ENCODE measurements around the gene NDRG2.

NDRG2 gene

DNA sequence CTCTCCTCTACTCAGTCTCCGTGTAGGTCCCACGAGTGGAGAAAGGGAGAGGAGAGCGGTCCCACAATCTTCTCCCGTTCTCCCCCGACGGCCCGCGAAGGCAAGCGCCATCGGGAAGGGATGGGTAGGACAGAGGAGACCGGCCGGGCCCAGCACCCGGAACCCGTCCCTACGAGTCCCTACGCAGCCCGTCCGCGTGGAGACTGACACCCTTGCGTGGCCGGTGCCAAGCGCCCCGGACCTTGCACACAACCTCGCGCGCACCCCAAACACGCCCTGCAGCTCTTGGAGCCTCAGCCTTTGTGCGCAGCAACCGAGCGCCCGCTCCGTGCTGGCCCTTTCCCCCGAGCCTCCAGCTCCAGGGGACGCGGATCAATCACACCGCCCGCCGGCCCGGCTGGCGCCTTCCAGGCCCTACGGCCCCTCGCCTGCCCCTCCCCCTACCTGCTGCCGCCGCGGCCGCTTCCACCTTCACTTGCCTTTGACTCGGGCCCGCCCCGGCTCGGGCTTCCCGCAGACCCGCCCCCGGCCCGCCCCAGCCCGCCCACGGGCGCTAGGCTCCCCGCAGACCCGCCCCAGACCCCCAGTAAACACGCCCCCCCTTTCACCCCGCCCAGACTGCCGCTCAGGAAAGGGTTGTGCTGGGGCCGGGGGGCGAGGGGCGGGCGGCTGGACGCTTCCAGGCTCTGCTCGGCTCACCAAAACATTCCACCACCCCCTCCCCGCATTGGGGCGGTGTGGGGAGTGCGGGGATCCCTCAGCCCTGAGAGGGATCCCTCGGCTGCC is at the start of gene NDRG2:
NDRG2 (minus strand) TSS at position 477 of the 786 bp plus-strand sequence. CDS start 1,746 bp downstream, outside the sequence.
- DNase-seq, result peak; percentile 69

GRCh38 chr14:21073921-21074320 is 49.1 kb upstream of the NDRG2 start:
- DNase-seq, result no peak

- DNase-seq, result no peak
Measured at GRCh38 chr14:21072781-21073339, 48.0 kb upstream of the NDRG2 start.

DNA sequence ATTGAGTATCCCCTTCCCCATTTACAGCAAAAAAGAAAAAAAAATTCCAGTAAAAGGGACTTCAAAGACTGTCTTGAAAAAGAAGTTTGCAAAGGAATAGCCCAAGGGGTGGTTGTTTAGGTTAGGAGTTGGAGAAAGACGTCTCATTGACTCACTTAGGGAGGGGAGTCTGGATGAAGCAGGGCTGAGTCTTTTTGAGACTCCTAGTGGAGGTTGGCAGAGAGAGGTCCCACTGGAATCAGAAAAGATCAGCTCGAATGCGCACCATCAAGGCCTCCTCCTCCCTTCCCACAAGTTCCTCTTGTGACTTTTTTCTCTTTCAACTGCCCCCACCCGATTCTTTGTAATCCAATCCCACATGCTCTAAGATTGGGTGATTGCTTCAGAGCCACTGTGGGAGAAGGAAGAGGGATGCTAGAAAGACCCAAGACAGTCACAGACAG is 47.2 kb upstream of the NDRG2 start:
- no peak for DNase-seq

DNA sequence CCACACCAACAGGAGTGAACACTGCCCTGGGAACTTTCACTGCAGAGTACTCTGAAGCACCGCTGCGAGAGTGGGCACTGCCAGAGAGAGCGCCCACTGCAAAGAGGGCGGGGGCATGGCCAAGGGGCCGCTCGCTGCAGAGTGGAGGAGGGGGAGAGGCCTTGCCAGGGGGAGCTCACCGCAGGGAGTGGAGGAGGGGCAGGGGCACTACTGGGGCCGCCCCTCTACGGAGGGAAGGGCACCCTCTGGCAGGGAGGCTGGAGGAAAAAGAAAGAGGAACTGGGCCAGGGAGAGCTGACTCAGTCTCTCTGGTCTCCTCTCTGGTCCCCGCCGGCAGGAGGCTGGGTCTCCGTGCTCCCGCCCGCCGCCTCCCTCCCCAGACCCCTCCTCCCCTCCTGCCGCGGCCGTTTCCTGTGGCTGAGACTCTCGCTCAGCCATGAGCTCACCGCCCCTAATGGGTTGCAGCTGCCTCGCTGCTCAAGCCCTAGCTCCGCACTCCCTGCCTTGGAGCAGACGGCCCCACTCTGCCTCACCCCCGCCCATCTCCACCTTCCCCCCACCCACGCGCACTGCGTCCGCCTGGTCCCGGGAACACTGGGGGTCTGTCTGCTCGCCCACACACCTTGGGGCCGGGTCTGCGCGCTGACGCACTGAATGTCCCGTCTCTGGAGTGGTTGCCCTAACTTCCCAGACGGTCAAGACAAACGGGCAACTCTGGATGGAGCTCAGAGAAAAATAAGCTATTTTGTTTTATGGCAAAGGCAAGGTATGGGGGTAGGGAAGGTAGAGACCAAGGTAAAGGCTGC is 46.6 kb upstream of the NDRG2 start:
- peak; percentile 84 for DNase-seq

DNA sequence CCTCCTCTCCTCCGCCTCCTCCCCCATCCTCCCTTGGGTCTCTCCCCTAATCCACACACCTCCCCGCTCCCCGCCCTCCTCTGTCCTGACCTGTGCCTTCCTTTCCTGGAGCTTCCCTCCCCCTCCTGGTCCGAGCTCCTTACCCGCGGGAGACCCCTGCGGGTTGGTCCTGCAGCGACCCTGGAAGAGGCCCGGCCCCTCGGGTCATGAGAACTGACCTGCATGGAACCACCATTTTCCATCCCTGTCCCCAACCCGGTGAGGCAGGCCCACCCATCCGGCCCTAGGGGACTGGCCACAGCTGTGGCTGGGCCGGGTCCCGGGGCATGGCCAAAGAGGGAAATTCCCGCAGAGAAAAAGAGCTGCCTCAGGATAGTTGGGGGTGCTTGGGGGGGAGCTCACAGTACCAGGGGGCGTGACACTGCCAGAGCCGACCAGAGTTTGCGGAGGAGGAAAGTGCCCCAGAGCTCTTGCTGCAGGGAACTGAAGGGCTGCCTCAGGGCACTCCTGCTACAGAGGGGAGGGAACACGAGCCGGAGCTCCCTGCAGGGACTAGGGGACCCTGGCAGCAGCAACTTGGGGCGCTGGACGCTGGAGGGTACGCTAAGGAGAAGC is 45.9 kb upstream of the NDRG2 start:
- peak; percentile 56 for DNase-seq

- peak; percentile 46 for DNase-seq
Measured at GRCh38 chr14:21070083-21070609, 45.3 kb upstream of the NDRG2 start, which contains the start of gene ARHGEF40. ARHGEF40 (plus strand) TSS chr14:21070304; CDS start chr14:21070397, 93 bp downstream.

DNA sequence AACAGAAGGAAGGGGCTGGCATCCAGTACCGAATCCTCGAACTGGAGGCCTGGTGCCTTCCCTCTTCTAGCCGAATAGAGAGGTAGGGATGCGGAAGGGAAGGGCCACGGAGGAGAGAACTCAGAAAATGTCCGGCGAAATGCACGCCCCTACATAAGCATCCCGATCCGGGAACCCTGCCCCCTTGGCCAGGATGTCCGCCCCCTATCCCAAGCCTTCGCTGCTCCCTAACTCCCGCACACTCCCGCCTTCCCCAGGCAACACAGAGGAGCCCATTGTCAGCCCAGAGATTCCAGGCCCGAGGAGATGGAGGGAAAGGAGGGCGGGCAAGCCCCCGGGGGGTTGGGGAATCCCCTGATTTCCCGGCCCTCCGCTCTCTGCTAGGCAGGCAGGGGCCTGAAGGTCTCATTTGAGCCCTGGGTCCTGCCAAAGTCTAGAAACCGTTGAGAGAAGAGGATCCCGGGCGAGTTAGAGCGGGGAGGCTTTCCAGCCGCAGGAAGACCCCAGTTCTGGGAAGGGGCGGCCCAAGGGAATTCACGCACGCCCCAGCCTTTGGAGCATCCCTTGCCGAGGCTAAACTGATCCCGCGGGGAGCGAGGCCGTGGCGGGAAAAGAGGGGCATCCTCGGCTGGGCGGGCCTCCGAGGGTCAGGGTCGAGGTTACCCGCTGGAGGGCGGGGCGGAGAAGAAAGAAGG is 44.7 kb upstream of the NDRG2 start:
- DNase-seq, result peak; percentile 46

- DNase-seq, result peak; percentile 84
Measured at GRCh38 chr14:21068521-21069387, 43.9 kb upstream of the NDRG2 start.

DNA sequence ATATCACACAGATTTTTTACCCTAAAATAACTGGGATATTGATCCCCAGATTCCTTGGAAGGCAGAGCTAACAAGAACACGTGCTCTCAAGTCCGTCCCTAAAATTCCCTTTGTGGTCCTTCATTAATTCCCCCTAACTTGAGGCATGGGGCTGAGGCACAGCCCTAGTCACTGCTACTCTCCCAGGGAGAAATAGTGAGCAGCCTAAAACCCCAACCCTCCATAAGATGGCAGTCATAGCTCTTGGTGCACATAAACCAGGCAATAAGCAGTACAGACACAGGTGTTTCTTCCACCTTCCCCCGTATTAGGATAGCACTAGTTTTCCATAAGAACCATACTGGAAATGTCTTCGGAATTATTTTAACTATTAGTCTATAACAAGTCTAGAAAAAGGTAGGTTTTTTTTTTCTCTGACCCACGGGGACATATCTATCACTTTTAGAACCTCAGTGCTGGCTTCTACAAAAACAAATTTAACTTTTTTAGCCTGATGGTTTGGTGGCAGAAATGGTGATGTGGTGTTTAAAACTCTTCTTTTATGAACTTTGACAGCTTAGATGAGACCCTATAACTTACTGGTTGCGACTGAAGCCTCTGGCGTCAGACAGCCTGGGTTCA is 42.1 kb upstream of the NDRG2 start:
- DNase-seq, result peak; percentile 14

DNA sequence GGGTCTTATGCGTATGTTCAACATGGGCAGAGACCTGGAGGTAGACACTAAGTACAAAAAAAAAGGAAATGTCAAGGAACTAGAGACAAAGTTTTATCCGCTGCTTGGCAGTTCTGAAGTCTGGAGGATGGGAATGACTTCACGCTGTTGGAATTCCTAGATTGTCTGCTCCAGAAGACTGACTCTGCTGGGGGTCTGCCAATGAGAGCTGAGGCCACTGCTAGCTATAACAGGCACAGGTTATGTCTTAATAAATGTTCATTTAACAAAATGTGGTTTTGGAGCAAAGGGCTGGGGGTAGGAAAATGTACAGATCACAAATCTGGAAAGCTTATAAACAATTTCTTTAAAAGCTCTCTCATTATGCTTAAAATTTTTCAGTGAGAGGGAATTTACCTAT is 38.6 kb upstream of the NDRG2 start:
- DNase-seq, result no peak

GRCh38 chr14:21061347-21061668 is 36.4 kb upstream of the NDRG2 start:
- no peak for DNase-seq

GRCh38 chr14:21060614-21061346 is 35.9 kb upstream of the NDRG2 start:
- DNase-seq, result no peak

DNA sequence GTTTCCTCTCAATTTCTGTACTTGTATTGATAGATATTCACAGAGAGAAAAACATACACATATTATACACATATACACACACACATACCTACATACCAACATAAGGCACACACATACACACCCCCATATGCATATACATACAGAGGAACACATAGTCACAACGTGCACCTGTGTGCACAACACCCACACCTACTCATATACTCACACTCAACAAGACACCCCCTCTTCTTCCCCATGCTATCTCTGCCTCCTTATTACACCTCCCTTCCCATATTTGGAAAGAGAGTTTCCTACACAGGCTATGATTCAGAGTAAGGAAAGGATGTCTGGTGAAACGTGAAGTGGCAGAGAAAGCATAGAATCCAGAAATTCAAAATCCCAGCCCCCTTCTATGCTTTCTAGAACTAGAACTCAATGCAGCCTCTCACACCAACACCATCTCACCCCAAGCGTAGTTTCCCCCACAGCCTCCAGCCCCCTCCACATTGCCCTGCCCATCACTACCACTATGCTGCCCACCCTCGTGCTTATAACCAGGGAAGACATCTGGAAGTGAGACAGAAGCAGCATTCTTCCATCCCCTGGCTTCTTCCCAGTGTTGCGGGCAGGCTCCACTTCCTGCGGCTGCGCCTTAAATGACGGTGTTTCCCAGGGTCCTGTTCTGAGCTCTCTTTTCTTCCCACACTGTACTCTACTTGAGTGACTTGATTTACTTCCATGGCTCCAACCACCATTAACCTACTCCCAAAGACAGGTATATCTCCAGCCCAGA is 35.2 kb upstream of the NDRG2 start:
- DNase-seq, result no peak

DNA sequence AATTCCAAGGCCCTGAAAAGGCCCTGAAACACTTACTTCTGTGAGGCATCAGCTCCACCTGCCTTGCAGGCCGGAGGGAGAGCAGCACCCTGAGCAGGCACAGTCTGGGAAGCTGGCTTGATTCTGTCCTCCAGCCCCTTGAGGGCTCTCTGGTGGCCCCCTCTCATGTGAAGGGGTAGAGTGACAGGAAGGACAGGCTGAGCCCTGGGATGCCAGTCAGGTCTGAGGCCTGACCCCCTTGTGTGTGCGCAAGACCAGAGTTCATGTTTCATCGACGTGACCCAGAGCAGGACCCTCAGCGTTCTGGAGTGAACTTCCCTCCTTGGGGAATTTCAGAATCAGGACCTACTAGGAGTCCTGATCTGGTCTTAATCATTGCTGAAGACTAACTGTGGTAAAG is 34.0 kb upstream of the NDRG2 start:
- DNase-seq, result no peak

GRCh38 chr14:21057803-21058675 is 33.2 kb upstream of the NDRG2 start, which contains the start of gene RNASE8:
RNASE8 (plus strand) TSS chr14:21057822; CDS start chr14:21057893, 71 bp downstream.
- no peak for DNase-seq

DNA sequence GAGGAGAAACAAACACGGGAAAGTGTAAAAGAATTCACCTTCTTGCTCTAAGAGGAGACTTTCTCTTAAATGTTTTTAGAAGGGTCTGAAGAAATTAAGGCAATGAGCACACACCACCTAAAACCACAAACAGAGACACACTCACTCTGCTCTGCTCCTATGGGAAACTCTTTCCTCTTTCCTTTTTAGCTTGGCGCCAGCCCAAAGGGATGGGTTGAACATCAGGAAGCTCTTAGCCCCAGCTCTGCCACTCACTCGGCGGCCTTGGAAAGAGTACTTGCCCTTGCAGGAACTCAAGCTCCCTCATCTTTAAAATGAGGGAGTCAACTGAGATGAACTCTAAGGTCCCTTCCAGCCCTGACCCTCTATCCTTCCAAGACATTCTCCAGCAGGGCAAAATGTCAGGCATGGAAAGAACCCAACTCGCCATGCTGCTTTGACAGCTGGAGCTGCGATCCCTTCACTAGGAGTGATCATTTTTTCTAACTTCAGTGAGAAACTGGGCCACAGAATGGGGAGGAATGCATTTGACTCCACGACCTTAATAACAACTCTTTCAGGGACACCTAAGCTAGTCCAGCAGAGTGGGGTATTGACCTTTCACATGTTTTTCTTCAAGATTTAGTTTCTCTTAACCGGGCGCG is 31.8 kb upstream of the NDRG2 start:
- no peak for DNase-seq

Data from NCI-H1105 treated with DMSO at 0.1 percent for 48 hours (cell line).